Skeletal muscle cell (primary cell): ENCODE measurements around the gene BMP2K.

Experiments
- DNase-seq: peaks from one replicate; pipeline ENCODE4 v3.0.0-alpha.2; 2010; ENCODE audit warnings: low read depth
- H3K4me3 ChIP-seq: 2 replicates; pipeline ENCODE4 v1.5.1; 2011; ENCODE audit warnings: low read depth, mild to moderate bottlenecking, control low read depth, low read length, moderate library complexity

BMP2K gene

GRCh38 chr4:78763251-78763650 is 12.9 kb upstream of the BMP2K start:
- DNase-seq: no peak
- no peak overlapping the region for H3K4me3 ChIP-seq

GRCh38 chr4:78763763-78764387 is 12.3 kb upstream of the BMP2K start:
- no peak overlapping the region for H3K4me3 ChIP-seq
- no peak for DNase-seq

- DNase-seq: peak; percentile 47
- no peak overlapping the region for H3K4me3 ChIP-seq
Observed at GRCh38 chr4:78764498-78764961, 11.6 kb upstream of the BMP2K start.

GRCh38 chr4:78765432-78766006 is 10.6 kb upstream of the BMP2K start:
- DNase-seq: no peak
- H3K4me3 ChIP-seq: no peak overlapping the region

GRCh38 chr4:78766026-78766425 is 10.1 kb upstream of the BMP2K start:
- no peak overlapping the region for H3K4me3 ChIP-seq
- peak; percentile 69 for DNase-seq

- H3K4me3 ChIP-seq: no peak overlapping the region
- no peak for DNase-seq
Observed at GRCh38 chr4:78766650-78767049, 9.5 kb upstream of the BMP2K start.

- no peak overlapping the region for H3K4me3 ChIP-seq
- DNase-seq: no peak
Observed at GRCh38 chr4:78767350-78767749, 8.8 kb upstream of the BMP2K start.

GRCh38 chr4:78768452-78769180 is 7.5 kb upstream of the BMP2K start:
- DNase-seq: no peak
- H3K4me3 ChIP-seq: no peak overlapping the region

- DNase-seq: no peak
Observed at GRCh38 chr4:78770091-78770642, 6.0 kb upstream of the BMP2K start.

GRCh38 chr4:78772526-78773091 is 3.5 kb upstream of the BMP2K start:
- no peak for DNase-seq
- no peak overlapping the region for H3K4me3 ChIP-seq

More at GRCh38 chr4:78770091-78770642, 6.0 kb upstream of the BMP2K start:
- no peak overlapping the region for H3K4me3 ChIP-seq

GRCh38 chr4:78774417-78774816 is 1.7 kb upstream of the BMP2K start:
- H3K4me3 ChIP-seq: no peak overlapping the region
- no peak for DNase-seq

- H3K4me3 ChIP-seq: peak overlapping the region; percentile 74
- DNase-seq: peak; percentile 48
Observed at GRCh38 chr4:78775303-78776078, 659 bp upstream of the BMP2K start.

GRCh38 chr4:78776729-78777575 is 802 bp downstream of the BMP2K start:
- peak overlapping the region; percentile 74 for H3K4me3 ChIP-seq
- DNase-seq: no peak

- peak overlapping the region; percentile 74 for H3K4me3 ChIP-seq
- no peak for DNase-seq
Observed at GRCh38 chr4:78777576-78777940, 1.4 kb downstream of the BMP2K start.

GRCh38 chr4:78778530-78778929 is 2.4 kb downstream of the BMP2K start:
- H3K4me3 ChIP-seq: no peak overlapping the region
- no peak for DNase-seq

GRCh38 chr4:78779280-78779679 is 3.1 kb downstream of the BMP2K start:
- no peak overlapping the region for H3K4me3 ChIP-seq
- DNase-seq: no peak

- H3K4me3 ChIP-seq: no peak overlapping the region
- DNase-seq: no peak
Observed at GRCh38 chr4:78780093-78780492, 3.9 kb downstream of the BMP2K start.

GRCh38 chr4:78781139-78781538 is 5.0 kb downstream of the BMP2K start:
- DNase-seq: no peak
- no peak overlapping the region for H3K4me3 ChIP-seq

GRCh38 chr4:78781924-78782323 is 5.8 kb downstream of the BMP2K start:
- H3K4me3 ChIP-seq: no peak overlapping the region

More at GRCh38 chr4:78781924-78782323, 5.8 kb downstream of the BMP2K start:
- no peak for DNase-seq
